ENCODE results near the gene COG2.

Gene COG2

DNA sequence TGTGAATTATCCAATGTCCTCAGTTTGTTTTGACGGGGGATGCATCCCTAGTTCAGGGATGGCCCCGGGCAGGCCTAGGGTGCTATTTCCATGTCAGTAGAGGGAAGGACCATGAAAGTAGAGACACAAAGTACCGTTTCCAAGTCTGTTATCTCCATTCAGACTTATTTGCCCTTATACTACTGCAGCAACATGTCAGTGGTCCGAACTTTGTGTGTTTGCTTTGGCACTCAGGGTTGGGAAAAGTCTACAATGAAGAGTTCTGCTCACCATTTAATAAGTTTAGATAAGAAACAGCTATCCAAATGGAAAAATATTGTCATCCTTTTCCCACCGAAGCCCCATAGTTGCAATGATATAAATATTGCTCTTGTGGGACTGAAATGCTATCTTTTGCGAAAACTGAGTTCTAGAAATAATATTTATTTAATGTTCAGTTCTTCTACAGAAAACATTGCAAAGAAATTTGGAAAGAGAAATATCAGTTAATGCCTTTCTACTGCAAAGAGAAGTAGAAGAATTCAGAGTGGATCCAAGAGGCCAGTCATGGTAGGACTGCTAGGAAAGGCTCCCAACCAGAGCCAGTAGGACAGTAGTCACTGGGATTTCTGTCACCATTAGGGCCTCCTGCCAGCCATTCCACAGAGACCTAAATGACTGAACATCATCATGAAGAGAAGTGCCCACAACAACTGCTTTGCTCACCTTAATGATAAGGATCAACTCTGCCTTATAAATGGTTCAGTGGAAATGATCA lies 83.2 kb downstream of the COG2 start:
- H3K27me3 ChIP-seq (replicated peaks; ENCODE audit: control insufficient read depth, insufficient read depth, low read length): no peaks in the 10 kb centered on the region; the same call in 1 of the 2 replicates
- H3K4me3 ChIP-seq (replicated peaks; ENCODE audit: low read depth, low read length): no peak overlapping the region
- H3K36me3 ChIP-seq (ENCODE audit: control insufficient read depth, insufficient read depth, low read length): no peaks in the 10 kb centered on the region
- DNase-seq (ENCODE audit: extremely low read depth, insufficient read length): no peak
- TF ChIP-seq, protein P1, sequence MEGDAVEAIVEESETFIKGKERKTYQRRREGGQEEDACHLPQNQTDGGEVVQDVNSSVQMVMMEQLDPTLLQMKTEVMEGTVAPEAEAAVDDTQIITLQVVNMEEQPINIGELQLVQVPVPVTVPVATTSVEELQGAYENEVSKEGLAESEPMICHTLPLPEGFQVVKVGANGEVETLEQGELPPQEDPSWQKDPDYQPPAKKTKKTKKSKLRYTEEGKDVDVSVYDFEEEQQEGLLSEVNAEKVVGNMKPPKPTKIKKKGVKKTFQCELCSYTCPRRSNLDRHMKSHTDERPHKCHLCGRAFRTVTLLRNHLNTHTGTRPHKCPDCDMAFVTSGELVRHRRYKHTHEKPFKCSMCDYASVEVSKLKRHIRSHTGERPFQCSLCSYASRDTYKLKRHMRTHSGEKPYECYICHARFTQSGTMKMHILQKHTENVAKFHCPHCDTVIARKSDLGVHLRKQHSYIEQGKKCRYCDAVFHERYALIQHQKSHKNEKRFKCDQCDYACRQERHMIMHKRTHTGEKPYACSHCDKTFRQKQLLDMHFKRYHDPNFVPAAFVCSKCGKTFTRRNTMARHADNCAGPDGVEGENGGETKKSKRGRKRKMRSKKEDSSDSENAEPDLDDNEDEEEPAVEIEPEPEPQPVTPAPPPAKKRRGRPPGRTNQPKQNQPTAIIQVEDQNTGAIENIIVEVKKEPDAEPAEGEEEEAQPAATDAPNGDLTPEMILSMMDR (IDR thresholded peaks at IDR 0.05; ENCODE audit: insufficient read depth, low read length, poor library complexity, severe bottlenecking): no peak

DNA sequence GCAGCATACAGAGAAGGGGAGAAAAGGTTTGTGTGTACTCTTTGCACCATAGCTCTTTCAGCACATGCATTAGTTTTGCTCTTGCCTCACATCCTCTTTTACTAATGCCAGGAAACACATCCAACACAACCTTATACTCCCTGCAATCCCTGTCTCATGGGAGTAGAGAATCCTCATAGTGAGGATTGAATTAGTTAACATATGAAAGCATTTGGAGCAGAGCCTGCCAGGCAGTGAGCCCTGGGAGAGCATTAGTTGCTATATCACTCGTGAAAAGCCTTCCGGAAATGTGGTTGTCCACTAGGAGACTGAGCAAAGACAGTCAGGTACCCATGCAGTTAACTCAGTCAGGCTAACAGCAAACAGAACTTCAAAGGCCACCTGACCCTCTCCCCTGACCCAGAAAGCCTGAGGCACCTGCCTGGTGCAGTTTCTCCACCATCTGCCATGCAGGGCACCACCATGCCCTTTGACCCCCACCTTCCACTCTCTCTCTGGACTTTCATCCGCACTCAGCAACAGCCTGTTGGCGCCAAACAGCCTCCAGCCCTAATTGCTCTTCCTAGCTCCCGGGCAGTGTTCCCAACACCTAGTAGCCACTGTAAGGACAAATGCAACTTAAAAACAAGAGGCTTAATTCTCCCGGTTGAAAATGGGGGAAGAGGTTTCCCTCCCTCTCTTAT lies 86.6 kb downstream of the COG2 start:
- no peaks in the 10 kb centered on the region for H3K36me3 ChIP-seq (ENCODE audit: control insufficient read depth, insufficient read depth, low read length)
- no peak overlapping the region for H3K4me3 ChIP-seq (replicated peaks; ENCODE audit: low read depth, low read length)
- TF ChIP-seq, protein P1 (IDR thresholded peaks at IDR 0.05; ENCODE audit: insufficient read depth, low read length, poor library complexity, severe bottlenecking): no peak
- H3K27me3 ChIP-seq (replicated peaks; ENCODE audit: control insufficient read depth, insufficient read depth, low read length): no peaks in the 10 kb centered on the region; the same call in none of the 2 replicates
- DNase-seq (ENCODE audit: extremely low read depth, insufficient read length): no peak

DNA sequence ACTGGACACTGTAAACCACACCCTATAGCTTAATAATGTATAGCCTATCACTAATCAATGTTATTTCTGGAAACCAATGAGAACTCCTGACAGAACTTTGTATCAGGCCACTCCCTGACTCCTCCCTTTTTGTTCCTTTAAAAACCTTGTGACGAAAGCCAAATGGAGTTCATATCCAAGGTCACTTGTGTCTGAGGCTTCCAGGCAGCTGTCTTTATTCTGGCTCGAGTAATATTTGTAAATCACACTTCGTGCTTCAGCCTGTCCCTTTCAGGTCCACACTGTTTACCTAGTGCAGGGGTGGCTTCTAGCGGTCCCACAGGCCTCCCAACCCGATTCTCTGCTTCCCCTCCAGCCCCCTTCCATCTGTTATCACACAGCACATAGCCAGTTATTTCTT lies 88.7 kb downstream of the COG2 start:
- no peaks in the 10 kb centered on the region; the same call in 1 of the 2 replicates for H3K27me3 ChIP-seq (replicated peaks; ENCODE audit: control insufficient read depth, insufficient read depth, low read length)
- H3K36me3 ChIP-seq (ENCODE audit: control insufficient read depth, insufficient read depth, low read length): no peaks in the 10 kb centered on the region
- TF ChIP-seq, protein P1 (IDR thresholded peaks at IDR 0.05; ENCODE audit: insufficient read depth, low read length, poor library complexity, severe bottlenecking): no peak
- H3K4me3 ChIP-seq (replicated peaks; ENCODE audit: low read depth, low read length): no peak overlapping the region
- DNase-seq (ENCODE audit: extremely low read depth, insufficient read length): no peak

DNA sequence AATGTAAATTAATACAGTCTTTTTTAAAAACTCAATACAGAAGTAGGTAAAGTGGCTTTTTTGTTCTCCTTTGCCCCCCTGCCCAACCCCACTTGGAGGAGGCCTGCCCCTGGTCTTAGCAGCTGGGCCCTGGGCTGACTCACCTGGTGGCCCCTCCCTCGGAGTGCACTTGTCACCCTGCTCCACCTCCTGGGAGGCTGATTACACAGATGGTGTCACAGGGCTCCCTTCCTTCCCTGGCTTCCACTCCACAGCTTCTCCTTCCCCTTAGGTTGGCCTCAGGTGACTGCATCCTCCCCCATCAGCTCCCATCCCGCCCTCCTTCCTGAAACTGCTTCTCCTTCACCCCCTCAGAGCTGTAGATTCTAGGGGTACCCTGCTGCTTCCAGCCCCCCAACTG lies 93.2 kb downstream of the COG2 start:
- Histone ChIP-seq H3K36me3 (ENCODE audit: control insufficient read depth, insufficient read depth, low read length) (no peaks in the 10 kb centered on the region), H3K27me3 (replicated peaks; ENCODE audit: control insufficient read depth, insufficient read depth, low read length) (no peaks in the 10 kb centered on the region; the same call in 1 of the 2 replicates), H3K4me3 (replicated peaks; ENCODE audit: low read depth, low read length) (no peak overlapping the region)
- TF ChIP-seq, protein P1 (IDR thresholded peaks at IDR 0.05; ENCODE audit: insufficient read depth, low read length, poor library complexity, severe bottlenecking): no peak
- no peak for DNase-seq (ENCODE audit: extremely low read depth, insufficient read length)

DNA sequence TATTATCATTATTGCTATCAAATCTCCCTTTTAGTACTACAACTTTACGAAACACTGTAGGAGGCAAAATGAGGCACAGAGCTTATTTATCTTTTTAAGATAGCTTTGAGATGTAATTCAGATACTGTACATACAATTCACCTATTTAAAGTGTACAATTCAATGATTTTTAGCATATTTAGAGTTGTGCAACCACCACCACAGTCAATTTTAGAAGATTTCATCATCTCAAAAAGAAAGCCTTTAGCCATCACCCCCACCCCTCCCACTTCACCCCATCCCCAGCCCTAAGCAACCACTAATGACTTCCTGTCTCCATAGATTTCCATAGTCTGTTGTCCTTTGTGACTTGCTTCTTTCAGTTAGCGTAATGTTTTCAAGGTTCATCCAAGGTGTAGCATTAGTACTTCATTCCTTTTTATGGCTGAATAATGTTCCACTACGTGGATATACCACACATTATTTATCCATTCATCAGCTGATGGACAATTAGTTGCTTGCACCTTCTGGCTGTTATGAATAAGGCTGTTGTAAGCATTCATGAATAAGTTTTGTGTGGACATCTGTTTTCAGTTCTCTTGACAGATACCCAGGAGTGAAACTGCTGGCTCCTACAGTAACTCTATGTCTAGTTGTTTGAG lies 95.5 kb downstream of the COG2 start:
- Histone ChIP-seq H3K27me3 (replicated peaks; ENCODE audit: control insufficient read depth, insufficient read depth, low read length) (no peaks in the 10 kb centered on the region; the same call in 1 of the 2 replicates), H3K4me3 (replicated peaks; ENCODE audit: low read depth, low read length) (no peak overlapping the region), H3K36me3 (ENCODE audit: control insufficient read depth, insufficient read depth, low read length) (no peaks in the 10 kb centered on the region)
- TF ChIP-seq, protein P1 (IDR thresholded peaks at IDR 0.05; ENCODE audit: insufficient read depth, low read length, poor library complexity, severe bottlenecking): no peak
- no peak for DNase-seq (ENCODE audit: extremely low read depth, insufficient read length)

Data from GM06990 (cell line).